HG02678 (cell line): ENCODE data around the gene P4HB.

Experiments used
- ATAC-seq: cut with Tn5 transposase; IDR thresholded peaks from one replicate; pipeline ENCODE4 v1.9.1; 2021; ENCODE audit warnings: mild to moderate bottlenecking, moderate library complexity; ENCODE audit not compliant: unreplicated experiment

The P4HB gene

GRCh38 chr17:81869221-81870130 is 9.1 kb upstream of the P4HB start:
- ATAC-seq, result no peak

GRCh38 chr17:81868674-81869220 is 8.4 kb upstream of the P4HB start:
- ATAC-seq, result no peak

- ATAC-seq, result no peak
Observed at GRCh38 chr17:81867991-81868673, 7.8 kb upstream of the P4HB start.

GRCh38 chr17:81867170-81867990 is 7.0 kb upstream of the P4HB start:
- no peak for ATAC-seq

- ATAC-seq, result no peak
Observed at GRCh38 chr17:81866440-81867169, 6.3 kb upstream of the P4HB start.

GRCh38 chr17:81865733-81866439 is 5.6 kb upstream of the P4HB start:
- ATAC-seq, result no peak

GRCh38 chr17:81865358-81865732 is 5.0 kb upstream of the P4HB start:
- no peak for ATAC-seq

GRCh38 chr17:81863833-81864768 is 3.8 kb upstream of the P4HB start:
- no peak for ATAC-seq

- no peak for ATAC-seq
Observed at GRCh38 chr17:81863123-81863675, 2.9 kb upstream of the P4HB start.

- peak; percentile 82 for ATAC-seq
Observed at GRCh38 chr17:81860756-81861568, 627 bp upstream of the P4HB start.

- no peak for ATAC-seq
Observed at GRCh38 chr17:81858967-81859905, 1.1 kb downstream of the P4HB start.

- ATAC-seq, result no peak
Observed at GRCh38 chr17:81858170-81858966, 2.0 kb downstream of the P4HB start.

- no peak for ATAC-seq
Observed at GRCh38 chr17:81854974-81855774, 5.2 kb downstream of the P4HB start.

GRCh38 chr17:81852237-81852636 is 8.1 kb downstream of the P4HB start:
- ATAC-seq, result no peak

GRCh38 chr17:81851423-81851822 is 8.9 kb downstream of the P4HB start:
- no peak for ATAC-seq
